ENCODE data around the gene OOSP4B.
"Not testable (repeated sequence)": the region's sequence is repeated elsewhere in the genome, so short reads cannot be mapped to it uniquely, and the experiment has no call there.

The OOSP4B gene

DNA sequence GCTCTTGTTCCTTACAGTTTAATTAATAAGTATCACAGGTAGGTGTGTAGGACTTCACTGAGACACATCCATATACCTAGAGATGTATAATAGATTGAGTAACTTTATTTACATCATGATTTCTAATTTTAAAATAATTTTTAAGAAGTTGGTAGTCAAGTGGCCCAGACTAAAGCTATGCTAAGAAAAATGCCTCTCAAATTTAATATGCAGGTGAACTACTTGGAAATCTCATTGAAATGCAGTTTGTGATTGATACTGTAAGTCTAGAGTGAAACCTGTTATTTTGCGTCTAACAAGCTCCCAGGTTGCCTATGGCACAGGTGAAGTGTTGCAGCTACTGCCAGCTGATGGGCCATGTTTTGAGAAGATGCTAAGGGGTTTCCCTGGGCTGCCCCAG, at the start of gene OOSP4B:
Gene OOSP4B (plus strand): TSS at position 301 of the 400 bp plus-strand sequence.
- no peak for DNase-seq

DNA sequence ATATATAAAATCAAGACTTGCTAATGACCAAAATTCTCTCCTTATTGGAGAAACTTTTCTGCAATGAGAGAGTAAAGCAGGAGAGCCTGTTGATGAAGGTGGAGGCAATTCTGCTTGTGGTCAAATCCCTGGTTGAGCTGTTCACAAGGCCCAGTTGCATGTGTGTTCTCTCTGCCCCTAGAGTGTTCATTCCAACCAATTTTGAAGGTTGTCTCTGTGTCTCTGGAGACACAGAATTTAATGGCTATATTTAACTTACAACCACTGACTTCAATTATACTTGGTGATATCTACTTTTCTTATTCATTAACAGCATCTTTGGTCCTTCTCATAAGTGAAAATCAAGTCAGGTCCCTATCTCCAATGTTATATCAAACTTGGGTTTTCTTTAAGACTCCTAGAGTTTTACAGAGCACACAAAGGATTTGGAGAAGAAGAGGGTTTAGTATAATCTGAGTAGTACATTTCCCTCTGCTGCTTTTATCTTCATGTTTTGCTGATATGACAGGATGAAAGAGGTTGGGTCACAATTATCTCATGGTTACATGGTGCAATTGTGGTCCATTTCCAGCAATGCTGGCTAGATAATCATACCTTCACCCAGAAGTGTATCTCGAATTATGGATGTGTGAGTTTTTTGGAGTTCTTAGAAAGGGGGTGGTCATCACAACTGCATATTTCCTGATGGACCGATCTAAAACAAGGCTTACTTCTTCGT, 49.1 kb upstream of the OOSP4B start:
- DNase-seq: no peak

DNA sequence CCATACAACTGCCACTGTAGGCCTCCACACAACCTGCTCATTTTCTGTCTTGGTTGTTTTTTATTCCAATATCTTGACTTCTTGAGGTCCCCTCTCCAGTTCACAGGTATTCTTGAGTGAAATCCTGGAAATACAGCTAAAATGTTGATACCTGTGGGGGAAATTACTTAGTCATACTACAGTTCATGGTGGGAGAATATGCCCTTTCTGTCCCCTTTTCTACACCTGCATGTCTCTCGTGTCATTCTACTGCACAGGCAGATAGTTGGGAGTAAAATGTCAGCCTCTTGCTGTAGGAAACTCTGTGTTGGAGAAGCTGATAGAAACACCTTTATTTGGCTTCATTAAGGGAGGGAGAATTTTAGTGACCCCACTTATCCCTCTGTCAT, 48.6 kb upstream of the OOSP4B start:
- no peak for DNase-seq

DNA sequence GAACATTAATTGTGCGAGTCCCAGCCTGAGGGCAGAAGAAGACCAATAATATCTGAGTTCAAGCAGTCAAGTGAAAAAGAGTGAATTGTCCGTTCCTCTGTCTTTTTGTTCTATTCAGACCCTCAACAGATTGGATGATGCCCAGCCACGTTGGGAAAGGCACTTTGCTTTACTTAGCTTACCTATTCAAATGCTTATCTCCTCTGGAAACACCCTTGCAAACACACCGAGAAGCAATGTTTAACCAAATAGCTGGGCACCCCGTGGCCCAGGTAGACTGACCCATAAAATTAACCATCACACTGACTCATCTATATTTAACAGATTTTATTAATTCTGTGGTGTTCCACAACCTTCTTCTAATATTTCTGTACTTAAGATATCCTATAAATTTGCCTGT, 43.9 kb upstream of the OOSP4B start:
- no peak for DNase-seq

DNA sequence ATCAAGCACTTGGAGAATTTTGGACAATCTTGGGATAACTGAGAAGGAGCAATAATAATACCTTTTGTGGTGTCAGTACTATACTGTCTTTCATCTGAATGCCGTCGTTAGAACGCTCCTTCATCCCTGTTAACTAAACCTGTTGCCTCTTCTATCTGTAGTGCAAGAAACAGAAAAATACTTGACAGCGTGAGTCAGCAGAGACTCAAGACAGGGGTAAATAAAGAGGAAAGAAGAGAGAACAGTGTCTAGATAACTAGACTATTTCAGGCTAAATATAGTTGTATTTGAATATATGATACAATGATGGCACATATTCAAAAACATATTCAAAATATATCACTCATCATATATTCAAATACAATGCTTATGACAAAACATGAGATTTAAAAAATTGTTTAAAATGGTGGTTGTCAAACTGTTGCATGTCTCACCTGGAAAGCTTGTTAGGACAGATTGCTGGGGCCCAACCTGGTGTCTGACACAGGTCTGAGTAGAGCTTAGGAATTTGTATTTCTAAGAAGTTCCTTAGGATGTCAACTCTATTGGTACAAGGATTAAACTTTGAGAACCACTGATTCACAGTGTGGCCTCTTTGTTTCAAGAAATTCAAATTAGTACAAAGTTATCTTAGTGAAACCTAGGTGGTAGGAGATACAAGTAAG, 35.7 kb upstream of the OOSP4B start:
- DNase-seq: no peak

DNA sequence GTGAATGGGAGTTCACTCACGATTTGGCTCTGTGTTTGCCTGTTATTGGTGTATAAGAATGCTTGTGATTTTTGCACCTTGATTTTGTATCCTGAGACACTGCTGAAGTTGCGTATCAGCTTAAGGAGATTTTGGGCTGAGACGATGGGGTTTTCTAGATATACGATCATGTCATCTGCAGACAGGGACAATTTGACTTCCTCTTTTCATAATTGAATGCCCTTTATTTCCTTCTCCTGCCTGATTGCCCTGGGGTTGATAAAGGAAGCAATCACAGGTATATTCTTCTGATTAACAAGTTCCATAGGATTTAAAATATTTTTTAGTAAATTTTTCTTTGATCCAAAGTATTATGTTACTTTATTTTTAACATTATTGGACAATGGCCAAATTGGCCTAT, 34.9 kb upstream of the OOSP4B start:
- not testable (repeated sequence) for DNase-seq

DNA sequence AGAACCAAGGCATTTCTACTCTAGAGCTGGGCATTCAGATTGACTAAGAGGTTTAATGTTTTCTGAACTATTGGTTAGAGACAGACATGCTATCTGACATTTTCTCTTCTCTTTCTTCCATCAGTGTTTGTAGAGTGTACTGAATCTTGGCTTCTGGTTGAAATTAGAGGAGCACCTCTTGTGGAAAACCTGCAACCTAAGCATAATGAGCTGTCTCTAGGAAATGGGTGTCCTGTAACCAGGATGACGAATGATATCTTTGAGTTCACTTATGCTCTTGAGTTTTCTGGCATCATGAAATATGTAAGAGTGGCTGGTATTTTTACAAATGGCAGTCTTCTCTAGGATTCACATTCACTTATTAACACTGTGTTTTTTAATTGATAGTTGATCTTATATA, 33.8 kb upstream of the OOSP4B start:
- no peak for DNase-seq

DNA sequence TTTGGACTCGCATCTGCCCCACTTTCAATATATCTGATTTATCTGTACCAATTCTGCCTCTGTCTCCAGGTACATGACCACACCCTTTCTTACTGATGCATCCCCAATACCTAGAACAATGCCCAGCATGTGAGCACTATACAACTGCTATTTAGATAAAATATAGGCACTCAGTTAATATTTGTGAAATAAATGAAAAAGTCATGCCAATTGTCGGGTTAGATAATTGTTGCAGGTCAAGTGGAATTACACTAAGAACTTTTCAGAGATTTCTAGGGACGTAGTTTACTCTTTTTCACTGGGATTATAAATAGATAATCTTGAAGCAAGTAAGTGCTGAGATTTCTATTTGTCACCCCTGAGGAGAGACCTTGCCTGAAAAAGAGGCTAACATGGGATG, 32.6 kb upstream of the OOSP4B start:
- no peak for DNase-seq

DNA sequence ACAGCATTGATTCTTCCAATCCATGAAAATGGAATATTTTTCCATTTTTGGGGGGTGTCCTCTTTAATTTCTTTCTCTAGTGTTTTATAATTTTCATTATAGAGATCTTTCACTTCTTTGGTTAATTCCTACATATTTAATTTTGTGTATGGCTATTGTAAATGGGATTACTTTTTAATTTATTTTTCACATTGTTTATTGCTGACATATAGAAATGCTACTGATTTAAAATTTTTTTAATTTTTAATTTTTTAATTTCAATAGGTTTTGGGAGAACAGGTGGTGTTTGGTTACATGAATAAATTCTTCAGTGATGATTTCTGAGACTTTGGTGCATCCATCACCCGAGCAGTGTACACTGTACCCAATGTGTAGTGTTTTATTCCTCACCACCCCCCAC, 26.6 kb upstream of the OOSP4B start:
- DNase-seq: no peak

DNA sequence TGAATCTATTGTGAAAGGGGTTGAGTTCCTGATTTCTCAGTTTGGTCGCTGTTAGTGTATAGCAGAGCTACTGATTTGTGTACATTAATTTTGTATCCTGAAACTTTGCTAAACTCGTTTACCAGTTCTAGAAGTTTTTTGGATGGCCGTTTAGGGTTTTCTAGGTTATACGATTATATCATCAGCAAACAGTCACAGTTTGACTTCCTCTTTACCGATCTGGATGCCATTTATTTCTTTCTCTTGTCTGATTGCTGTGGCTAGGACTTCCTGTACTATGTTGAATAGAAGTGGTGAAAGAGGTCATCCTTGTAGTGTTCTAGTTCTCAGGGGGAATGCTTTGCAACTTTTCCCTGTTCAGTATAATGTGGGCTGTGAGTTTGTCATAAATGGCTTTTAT, 24.6 kb upstream of the OOSP4B start:
- no peak for DNase-seq

DNA sequence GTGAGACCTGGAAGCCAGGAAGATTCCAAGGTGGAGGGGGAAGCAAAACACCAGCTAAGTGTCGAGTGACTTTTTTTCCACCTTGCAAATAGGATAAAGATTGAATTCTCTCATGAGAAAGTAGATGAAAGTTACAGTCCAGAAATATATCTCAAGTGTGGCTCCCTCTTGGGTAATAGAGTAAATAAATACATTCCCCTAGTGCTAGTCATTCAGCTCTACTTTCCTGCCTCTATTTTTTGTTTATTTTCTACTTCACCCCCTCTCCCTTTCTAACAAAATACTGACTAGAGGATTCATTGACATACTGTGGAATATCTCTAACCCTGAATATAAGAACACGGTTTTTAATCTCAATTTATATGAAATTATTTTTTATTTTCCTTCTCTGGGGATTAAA, 19.2 kb upstream of the OOSP4B start:
- DNase-seq: no peak

DNA sequence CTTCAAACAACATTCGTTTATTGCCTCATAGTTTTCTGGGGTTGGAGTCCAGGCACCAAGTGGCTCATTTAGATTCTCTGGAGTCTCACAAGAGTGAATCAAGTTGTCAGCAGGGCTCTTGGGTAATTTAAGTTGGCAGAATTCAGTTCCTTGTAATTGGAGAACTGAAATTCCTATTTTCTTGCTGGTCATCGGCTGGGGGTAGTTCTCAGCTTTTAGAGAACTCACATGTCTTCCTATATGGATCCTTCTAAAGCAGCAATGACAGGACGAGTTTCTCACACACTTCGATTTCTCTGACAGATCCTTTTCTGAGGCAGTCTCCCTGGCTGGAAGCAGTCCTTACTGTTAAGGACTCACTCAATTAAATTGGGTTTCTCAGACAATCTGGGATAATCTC, 17.3 kb upstream of the OOSP4B start:
- no peak for DNase-seq

DNA sequence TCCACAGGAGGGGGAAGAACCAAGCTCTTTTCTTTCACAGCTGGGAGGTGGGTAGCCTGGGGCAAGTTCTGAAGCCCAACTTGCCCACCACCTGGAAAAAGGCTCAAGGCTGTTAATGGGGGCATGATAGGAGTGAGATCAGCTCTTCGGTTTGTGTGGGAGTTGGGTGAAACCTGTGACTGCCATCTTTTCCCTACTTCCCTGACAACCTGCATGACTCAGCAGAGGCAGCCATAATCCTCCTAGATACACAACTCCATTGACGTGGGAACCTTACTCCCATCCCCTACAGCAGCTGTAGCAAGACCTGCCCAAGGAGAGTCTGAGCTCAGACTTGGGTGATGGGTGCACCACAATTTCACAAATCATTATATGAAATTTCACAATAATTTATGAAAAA, 13.3 kb upstream of the OOSP4B start:
- DNase-seq: no peak

DNA sequence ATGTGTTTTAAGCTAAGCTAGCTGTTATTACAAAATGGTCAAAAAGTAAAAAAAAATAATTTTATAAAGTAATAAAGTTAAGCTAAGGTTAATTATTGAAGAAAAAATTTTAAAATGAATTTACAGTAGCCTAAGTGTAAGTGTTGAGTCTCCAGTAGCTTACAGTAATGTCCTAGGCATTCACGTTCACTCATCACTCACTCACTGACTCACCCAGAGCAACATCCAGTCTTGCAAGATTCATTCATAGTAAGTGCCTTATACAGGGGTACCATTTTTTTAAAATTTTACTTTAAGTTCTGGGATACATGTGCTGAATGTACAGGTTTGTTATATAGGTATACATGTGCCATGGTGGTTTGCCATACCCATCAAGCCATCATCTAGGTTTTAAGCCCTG, 11.6 kb upstream of the OOSP4B start:
- DNase-seq: no peak

DNA sequence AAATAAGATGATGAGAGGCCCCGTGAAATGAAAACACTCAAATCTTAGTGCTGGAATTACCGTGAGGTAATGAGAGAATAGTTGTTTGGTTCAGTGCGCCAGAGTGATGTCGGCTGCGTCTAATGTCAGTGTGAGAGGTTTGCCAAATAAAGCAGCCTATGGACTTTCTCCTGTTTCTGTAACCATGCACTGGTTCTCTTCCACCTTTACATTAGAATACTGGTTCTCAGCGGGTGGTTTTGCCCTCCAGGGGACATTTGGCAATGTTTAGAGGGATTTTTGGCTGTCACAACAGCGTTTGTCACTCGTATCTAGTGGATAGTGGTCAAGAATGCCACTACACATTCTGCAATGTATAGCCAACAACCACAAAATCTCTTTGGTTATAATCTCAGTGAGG, 1.1 kb downstream of the OOSP4B start:
- no peak for DNase-seq

DNA sequence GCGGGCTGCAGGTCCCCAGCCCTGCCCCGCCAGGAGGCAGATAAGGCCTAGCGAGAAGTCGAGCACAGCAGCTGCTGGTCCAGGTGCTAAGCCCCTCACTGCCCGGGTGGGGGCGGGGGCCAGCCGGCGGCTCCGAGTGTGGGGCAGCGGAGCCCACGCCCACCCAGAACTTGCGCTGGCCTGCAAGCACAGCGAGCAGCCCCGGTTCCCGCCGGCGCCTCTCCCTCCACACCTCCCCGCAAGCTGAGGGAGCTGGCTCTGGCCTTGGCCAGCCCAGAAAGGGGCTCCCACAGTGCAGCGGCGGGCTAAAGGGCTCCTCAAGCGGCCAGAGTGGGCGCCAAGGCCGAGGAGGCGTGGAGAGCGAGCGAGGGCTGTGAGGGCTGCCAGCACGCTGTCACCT, 3.4 kb downstream of the OOSP4B start:
- not testable (repeated sequence) for DNase-seq

DNA sequence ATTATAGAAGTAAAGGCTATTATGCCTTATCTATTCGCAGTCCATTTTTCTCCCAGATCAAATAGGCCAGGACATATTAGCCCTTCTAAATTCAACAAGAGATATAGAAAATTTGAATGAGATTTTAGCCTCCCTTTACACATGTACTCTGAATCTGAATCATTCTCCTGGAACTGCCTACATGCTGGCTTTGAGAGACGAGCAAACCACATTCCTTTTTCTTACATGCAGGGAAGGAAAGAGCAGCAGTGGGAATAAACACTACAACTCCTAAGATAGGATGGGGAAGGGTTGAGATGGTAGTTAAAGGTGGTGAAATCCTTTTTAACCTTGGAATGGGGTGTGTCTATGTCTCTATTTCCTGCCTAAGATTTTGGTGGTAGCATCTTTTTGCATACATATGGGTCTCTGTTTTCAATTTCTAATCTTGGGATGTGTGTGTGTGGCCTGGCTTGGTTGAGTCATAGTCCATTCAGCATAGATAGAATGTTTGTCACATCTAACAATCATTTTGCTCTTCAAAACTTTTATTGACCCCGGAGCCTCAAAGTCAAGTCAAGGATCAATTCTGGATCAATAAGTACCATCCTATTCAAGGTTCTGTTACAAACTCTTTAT, 12.1 kb downstream of the OOSP4B start:
- DNase-seq: no peak

DNA sequence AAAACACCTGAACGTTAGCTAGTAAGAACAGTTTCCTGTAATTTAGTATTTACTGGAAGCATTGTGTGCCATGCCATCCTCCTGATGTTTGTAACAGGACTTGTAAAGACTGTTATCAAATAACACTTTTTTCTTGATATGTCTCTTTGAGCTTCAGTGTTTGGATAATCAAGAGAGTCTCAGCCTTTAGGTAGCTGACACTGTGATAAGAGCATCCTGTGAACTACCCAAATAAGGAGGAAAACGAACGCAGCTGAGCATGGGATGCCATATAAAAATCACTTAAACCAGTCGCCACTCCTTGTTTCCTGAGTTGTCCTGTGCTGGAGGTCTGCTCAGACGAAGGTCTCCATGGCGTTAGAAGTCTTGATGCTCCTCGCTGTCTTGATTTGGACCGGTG, 23.1 kb downstream of the OOSP4B start, which contains the start of gene OOSP2:
Gene OOSP2 (plus strand): TSS at position 301 of the 400 bp plus-strand sequence. CDS start 51 bp downstream, at position 352.
- DNase-seq: no peak

DNA sequence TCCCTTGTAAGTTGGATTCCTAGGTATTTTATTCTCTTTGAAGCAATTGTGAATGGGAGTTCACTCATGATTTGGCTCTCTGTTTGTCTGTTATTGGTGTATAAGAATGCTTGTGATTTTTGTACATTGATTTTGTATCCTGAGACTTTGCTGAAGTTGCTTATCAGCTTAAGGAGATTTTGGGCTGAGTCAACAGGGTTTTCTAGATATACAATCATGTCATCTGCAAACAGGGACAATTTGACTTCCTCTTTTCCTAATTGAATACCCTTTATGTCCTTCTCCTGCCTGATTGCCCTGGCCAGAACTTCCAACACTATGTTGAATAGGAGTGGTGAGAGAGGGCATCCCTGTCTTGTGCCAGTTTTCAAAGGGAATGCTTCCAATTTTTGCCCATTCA, 33.4 kb downstream of the OOSP4B start:
- not testable (repeated sequence) for DNase-seq

DNA sequence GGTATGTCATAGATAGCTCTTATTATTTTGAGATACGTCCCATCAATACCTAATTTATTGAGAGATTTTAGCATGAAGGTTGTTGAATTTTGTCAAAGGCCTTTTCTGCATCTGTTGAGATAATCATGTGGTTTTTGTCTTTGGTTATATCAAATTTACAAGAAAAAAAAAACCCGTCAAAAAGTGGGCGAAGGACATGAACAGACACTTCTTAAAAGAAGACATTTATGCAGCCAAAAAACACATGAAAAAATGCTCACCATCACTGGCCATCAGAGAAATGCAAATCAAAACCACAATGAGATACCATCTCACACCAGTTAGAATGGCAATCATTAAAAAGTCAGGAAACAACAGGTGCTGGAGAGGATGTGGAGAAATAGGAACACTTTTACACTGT, 33.9 kb downstream of the OOSP4B start:
- DNase-seq: not testable (repeated sequence)

DNA sequence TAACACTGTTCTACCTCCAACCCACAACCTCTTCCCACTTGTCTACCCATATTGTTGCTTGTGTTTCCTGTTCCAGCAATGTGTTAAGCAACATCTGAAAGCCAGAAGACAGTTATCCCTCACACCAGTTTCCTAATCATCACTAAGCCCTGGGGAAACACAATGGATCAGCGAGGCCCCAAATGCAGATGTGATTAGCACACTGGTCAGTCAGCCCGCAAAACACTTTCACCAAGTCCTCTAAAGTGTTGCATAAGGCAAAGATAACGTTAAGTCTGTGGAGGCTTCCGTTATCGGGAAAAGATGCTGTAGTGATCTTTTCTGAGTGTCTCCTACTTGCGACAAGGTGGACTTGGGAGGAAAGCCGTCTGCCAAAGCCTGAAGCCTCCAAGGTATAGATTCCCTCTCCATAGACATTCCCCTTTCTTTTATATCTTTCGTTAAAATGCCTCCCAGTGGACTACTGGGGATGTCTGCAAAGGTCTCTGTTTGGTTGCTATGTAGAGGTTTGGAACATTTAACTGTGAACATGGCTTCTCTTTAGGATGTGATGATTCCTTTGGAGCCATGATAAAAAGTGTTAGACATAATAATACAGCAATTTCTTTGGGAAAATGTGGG, 39.5 kb downstream of the OOSP4B start, which contains the start of gene MS4A3:
Gene MS4A3 (plus strand): TSS at position 317 of the 621 bp plus-strand sequence. CDS start 4,496 bp downstream, outside the sequence.
- no peak for DNase-seq

DNA sequence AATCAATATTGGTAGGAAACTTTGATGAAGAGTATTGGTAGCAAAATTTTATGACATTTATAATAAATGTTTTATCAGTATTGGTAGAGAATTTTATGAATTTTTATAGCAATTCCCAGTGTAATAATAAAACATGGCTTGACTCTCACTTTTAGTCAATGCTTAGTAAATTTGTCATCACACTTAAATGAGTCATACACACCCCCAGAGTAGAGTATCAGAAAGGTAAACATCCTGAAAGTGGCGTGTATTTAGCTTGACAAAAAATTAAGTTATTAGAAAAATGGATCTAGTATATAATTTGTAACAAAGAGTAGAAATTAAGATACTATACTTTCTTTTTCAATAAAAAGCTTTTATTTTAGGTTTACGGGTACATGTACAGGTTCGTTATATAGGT, 42.1 kb downstream of the OOSP4B start:
- DNase-seq: no peak

DNA sequence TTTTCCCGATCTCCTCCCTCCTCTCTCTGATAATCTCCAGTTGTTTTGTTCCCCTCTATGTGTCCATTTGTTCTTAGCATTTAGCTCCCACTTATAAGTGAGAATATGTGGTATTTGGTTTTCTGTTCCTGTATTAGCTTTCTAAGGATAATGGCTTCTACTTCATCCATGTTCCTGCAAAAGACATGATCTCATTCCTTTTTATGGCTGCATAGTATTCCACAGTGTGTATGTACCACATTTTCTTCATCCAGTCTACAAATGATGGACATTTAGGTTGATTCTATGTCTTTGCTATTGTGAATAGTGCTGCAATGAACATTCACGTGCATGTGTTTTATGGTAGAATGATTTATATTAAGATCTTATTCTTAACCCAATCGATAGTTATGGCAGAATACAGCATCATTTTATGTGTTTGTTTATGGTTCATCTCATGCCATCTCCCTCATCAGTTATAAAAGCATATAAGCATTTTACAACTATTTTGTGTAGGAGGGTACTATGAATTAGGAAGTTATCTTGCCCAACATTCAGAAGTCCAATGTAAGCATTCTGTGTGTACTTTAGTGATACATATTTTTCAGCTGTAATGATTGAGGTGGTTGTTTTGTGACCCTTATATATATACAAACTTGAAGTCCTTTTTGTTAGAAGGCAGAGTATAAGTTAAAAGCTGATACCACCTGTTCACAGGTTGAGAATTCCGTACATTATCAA, 42.7 kb downstream of the OOSP4B start:
- no peak for DNase-seq

Data from NCI-H1105 treated with DMSO at 0.1 percent for 48 hours (cell line).